ENCODE measurements around the gene FAAP24.
"Not testable (repeated sequence)": the region's sequence is repeated elsewhere in the genome, so short reads cannot be mapped to it uniquely, and the experiment has no call there.

The FAAP24 gene, protein sequence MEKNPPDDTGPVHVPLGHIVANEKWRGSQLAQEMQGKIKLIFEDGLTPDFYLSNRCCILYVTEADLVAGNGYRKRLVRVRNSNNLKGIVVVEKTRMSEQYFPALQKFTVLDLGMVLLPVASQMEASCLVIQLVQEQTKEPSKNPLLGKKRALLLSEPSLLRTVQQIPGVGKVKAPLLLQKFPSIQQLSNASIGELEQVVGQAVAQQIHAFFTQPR

DNA sequence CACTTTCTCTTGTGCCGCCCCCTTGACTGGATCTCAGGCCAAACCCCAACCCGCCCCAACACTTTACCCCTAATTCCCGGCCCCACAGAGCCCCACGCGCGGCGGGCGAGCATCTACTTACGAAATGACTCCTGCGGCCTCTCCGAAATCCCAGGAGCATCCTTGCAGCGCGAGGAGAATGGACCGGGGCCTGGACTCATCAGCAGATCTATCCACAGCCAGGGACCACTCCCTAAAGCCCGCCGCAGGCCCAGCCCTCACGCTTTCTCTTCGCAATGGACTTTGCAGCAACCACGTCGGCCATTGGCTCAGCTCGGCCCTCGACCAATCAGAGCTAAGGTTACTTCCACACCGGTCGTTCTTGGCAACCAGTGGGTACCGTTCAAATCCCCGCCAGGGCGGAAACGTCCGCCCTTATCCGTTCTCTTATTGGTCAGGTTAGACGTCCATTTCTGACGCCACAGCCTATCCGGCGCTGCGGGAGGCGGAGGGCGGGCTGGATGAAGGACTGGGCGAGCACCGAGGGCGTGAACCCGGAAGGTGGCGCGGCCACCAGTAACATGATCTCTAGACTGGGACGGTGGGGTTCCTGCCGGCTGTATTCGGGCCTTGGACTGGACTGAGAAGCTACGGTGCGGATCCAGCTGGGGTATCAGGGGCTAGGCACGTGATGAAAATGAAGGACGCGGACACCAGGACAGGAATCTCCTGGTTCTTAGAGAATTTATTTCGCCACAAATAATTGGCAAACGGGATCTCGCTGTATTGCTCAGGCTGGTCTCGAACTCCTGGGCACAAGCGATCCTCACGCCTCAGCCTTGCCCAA lies at the start of gene FAAP24, which contains the start of gene CEP89:
Gene FAAP24, plus strand, starts transcription at position 528 of the 826 bp plus-strand sequence. CDS start 955 bp downstream, outside the sequence.
Gene CEP89, minus strand, starts transcription at position 244 of the 826 bp plus-strand sequence. Its CDS starts 84 bp downstream, at position 160.
- DNase-seq (ENCODE audit: low spot score) = peak; percentile 100

DNA sequence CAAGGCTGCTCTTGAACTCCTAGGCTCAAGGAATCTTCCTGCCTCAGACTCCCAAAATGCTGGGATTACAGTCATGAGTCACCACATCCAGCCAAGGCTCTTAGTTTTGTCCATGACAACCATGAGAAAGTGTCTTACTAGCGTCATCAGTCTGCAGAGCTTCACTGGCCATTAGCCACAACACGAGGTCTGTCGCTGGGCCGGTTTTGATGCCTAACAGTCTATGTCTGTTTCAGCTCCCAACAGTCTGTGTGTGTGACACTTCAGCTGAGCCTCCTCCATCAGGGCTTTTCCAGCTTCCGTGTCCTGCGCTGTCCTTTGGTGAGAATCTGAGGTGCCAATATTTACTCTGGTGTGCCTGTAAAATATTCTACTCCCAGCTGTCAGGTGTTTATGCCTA lies 47.8 kb upstream of the FAAP24 start:
- DNase-seq (ENCODE audit: low spot score) = no peak

DNA sequence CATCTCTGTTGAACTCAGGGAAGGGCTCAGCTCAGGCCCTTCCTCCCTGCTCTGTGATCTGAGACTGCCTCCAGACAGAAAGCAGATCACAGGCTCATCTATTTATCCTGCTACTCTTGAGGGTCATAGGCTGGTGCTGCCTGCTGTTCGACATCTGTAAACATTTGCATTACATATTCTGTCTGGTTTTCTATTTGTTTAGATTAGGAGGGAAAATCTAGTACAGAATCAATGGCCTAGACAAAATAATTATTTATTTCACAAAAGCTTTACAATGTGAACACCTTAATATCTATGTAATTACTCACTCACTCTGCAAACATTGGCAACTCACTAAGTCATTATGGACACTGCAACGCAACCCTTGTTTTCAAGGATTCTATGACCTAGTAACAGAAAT lies 43.2 kb upstream of the FAAP24 start:
- no peak for DNase-seq (ENCODE audit: low spot score)

DNA sequence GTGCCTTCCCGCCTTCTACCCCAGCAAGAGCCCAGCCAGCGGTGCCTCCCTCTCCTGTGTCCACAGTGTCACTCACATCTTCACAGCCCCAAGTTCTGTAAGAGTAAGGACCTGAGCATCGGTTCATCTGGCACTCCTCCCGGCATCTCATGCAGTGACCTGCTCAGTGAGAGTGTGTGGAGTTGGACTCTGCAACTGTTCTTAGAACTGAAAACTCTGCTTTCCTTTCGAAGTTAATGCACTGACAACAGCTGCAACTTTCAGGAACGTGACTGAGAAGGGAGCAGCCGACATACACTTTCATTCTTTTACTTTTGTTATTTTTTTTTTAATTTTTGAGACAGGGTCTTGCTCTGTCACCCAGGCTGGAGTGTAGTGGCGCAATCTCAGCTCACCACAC lies 41.5 kb upstream of the FAAP24 start:
- DNase-seq (ENCODE audit: low spot score) = no peak

DNA sequence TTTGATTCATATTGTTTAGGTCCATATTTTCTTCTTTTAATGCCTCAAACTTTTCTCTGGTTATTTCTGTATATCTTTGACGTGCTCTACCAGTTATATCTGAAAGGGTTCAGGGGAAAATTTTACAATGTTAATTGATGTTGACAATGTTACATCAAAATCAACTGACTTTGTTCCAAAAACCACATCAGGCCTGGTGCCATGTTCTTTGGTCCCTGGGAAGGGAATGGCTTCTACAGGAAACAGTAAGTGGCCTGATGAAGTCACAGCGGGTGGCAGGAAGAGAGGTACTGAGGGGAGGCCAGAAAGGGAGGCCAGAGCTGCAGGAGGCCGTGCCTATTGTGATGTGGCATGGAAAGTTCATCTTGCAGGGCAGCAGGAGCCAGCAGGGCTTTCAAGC lies 38.5 kb upstream of the FAAP24 start:
- no peak for DNase-seq (ENCODE audit: low spot score)

DNA sequence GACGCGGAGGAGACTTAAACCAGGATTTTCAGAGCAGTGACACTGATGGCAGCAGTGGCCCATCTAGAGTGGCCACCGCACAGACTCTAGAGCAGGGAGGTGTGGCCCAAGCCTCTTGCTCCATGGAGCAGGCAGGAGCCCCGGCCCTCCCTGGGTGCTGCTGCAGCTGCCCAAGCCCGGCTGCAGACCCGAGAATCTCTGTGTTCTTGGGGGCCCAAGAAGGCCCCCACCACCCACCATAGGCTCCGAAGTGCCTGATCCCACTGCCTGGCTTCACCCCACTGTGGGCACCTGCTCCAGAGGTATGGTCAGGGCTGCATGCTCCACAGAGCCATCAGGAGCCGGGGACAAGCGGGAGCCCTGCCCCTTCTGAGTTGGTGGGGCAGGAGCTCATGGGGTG lies 36.4 kb upstream of the FAAP24 start:
- DNase-seq (ENCODE audit: low spot score) = no peak

DNA sequence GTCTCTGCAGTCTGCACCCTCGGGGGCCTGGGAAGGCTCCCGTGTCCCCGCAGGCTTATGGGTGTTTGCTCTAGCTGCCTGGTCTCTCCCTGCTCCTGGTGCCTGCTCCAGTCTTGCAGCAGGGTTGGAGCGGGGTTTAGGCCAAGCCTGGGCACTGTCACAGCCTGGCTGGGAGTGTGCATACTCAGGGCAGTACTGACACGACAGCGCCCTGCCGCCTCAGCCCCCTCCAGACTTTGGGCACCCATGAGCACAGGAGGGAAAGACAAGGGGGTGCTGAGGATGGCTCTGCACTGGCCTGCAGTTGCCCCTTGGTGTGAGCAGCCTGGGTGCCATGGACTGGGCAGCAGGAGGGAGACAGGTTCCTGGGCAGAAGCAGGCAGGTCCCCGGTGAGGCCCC lies 36.0 kb upstream of the FAAP24 start:
- DNase-seq (ENCODE audit: low spot score) = no peak

DNA sequence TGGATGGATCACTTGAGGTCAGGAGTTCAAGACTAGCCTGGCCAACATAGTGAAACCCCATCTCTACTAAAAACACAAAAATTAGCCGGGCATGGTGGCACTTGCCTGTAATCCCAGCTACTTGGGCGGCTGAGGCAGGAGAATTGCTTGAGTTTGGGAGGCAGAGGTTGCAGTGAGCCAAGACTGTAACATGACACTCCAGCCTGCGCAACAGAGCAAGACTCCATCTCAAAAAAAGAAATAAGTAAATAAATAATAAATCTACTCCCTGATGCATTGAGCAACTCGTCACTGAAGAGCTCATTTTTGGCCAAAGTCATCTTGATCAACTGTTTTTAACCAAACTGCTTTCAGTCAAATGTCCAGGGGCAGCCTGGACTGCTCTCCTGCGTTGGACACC lies 30.8 kb upstream of the FAAP24 start:
- not testable (repeated sequence) for DNase-seq (ENCODE audit: low spot score)

DNA sequence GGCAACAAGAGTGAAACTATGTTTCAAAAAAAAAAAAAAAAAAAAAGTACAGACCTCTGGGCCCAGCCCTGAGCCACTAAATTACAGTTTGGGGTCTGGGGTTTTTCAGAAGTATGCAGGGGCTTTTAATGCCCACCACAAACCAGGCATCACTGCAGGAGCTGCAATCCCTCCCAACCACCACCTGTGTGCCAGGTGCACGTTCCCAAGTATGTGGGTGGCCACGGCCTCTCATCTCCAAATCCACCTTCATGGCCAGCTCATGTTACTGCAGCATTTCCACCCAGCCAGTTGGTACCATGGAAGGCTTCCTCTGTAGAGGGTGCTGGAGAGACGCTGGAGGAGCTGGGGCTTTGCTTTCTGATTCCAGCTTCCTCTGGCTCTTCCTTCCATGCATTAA lies 26.8 kb upstream of the FAAP24 start:
- no peak for DNase-seq (ENCODE audit: low spot score)

DNA sequence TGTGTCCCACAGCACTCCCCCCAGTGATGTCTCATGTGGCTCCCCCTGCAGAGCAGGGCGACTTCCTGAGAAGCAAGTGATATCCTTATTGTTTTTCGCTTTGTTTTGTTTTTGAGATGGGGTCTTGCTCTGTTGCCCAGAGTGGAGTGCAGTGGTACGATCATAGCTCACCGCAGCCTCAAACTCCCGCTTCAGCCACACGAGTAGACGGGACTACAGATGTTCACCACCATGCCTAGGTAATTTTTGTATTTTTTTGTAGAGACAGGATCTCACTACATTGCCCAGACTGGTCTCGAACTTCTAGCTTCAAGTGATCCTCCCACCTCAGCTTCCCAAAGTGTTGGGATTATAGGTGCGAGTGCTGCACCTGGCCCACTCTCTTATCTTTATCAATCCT lies 5.3 kb upstream of the FAAP24 start:
- DNase-seq (ENCODE audit: low spot score) = no peak

DNA sequence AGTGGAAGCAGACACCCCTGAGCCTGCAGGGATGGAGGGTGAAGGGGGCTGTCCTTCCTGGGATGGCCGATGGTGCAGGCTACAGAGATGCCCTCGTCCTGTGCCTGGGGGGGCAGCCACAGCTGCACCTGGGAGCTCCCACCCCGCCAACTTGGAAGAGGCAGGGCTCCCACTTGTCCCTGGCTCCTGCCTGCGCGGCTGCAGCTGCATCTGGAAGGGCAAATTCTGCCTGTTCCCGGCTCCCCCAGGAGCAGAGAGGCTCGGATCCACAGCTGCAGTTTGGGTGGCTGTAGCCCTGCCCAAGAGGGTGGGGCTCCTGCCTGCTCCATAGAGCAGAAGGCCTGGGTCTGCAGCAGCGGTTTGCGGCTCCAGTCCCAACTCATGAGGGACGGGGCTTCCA lies 2.5 kb upstream of the FAAP24 start:
- no peak for DNase-seq (ENCODE audit: low spot score)

DNA sequence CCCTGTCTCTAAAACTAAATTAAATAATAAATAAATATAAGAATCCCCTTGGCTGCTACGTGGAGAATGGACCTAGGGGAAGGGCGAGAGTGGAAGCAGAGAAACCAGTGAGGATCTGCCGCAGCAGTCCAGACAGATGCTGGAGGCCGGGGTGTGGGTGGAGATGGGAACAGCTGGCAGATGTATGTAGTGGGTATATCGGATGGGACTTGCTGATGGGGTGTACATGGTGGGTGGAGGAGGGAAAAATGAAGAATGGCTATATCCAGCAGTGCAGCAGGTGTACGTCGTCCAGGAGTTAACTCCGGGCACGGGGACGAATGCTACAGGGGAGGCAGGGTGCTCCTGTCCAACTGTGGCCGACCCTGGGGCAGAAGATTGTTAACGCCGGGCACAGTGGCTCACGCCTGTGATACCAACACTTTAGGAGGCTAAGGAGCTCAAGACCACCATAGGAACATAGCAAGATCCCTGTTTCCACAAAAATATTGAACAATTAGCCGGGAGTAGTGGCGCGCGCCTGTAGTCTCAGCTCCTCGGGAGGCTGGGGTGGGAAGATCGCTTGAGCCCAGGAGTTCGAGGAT lies 938 bp upstream of the FAAP24 start:
- no peak for DNase-seq (ENCODE audit: low spot score)

DNA sequence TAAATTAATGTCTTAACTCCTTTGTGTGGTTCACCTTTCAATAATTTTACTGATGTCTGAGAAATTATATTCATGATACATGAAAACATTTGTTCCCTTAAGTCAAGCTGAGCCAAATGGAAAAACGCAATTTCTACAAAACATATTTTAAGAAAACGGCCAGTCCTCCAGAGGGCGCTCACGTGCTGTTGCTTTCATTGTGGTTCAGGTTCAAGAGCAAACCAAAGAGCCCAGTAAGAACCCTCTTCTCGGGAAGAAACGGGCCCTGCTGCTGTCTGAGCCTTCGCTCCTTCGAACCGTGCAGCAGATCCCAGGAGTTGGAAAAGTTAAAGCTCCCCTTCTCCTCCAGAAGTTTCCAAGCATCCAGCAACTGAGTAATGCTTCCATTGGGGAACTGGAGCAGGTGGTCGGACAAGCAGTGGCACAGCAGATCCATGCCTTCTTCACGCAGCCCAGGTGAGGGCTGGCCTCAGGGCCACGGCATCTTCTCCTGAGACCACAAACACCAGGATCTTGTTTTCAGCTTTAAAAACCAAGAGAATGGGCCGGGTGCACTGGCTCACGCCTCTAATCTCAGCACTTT lies 4.3 kb downstream of the FAAP24 start:
- DNase-seq (ENCODE audit: low spot score) = peak; percentile 57

DNA sequence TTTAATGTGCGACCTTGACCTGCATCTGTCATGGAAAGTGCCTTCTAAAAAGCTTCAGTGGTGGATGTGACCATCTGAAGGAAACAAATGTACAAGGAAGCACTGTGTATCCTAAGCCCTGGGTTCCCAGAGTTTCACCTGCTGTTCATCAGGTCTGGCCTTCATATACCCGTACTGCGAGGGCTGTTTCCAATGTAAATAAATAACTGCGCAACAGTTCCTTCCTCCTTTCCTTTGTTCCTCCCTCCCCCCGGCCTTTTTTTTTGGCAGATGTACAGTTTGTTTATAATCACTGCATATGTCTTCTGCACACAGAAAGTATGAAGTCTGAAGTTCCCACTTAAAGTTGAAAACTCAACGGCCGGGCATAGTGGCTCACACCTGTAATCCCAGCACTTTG lies 5.2 kb downstream of the FAAP24 start:
- no peak for DNase-seq (ENCODE audit: low spot score)

DNA sequence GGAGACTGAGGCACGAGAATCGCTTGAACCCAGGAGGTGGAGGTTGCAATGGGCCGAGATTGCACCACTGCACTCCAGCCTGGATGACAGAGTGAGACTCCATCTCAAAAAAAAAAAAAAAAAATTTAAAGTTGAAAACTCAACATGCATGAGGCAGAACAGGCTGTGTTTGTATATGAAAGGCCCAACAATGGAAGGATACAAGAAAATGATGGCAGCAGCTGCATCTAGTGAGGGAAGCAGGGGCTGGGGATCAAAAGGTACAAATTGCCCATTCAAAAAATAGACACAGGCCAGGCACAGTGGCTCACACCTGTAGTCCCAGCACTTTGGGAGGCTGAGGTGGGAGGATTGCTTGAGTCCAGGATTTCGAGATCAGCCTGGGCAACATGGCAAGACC lies 5.8 kb downstream of the FAAP24 start:
- DNase-seq (ENCODE audit: low spot score) = not testable (repeated sequence)

DNA sequence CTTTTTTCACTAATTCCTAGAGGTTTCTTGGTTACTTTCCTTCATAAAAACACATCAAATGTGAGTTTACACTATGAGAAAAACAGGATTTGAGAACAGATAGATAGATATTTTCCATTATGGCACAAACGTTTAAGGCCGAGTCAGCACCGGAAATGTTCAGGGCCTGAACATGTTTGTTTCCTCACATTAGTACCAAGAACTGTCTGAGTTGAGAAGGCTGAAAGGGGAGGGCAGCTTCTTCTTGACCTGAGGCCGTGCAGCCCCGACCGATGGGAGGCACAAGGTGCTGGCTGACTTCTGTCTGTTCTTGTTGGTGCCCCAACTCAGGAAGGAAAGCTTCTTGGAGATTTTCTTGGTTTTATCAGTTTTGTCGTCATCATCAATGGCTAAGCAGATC lies 7.8 kb downstream of the FAAP24 start:
- DNase-seq (ENCODE audit: low spot score) = not testable (repeated sequence)

DNA sequence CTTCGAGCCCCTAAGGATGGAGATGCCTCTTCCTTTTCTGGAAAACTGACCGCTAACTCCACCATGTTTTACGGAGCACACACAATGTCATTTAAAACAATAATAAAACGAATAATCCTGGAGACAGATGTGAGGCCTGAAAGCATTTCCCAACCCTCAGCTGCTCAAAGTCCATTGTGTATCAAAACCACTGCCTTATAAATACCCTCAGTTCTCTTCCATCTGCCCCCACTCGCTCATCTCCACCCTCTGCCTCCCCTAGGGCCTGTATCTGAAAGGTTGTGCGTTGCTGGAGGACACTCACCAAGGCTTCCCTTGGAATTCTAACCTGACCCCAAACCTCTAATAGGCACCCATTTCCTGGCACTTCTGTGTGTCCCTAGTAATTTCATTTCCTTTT lies 10.4 kb downstream of the FAAP24 start:
- not testable (repeated sequence) for DNase-seq (ENCODE audit: low spot score)

DNA sequence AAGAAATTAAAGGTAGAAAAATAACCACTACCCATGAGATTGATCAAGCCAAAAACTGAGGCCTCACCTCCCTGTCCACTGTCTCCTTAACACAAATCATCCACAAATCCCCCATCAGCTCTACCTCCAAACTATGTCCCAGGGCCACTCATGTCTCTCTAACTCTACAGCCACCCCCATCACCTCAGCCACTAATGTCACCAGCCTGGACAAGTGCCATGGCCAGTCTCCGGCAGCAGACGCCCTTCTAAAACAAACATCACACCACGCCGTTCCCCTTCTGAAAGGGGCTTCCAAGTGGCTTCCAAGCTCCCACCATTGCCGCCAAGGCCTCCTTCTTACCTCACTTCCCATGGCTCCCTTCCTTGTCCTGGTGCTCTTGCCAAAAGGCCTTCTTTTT lies 16.2 kb downstream of the FAAP24 start:
- DNase-seq (ENCODE audit: low spot score) = not testable (repeated sequence)

DNA sequence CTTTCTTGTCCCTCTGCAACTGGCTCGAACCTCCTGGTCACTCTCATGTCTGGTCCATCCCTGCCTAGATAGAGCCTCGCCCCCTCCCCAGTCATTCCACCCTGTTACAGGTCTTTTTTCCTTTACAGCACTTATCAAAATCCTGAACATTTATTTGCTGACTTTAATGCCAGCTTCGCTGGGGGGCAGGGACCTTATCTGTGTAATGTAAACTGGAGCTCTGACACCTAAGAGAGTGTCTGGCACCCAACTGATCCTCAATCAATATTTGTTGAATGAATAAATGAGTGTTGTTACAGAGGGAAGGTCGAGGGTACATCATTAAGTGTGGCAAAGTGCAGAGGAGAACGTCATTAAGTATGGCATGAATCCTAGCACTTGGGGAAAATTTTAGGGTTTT lies 16.7 kb downstream of the FAAP24 start:
- no peak for DNase-seq (ENCODE audit: low spot score)

DNA sequence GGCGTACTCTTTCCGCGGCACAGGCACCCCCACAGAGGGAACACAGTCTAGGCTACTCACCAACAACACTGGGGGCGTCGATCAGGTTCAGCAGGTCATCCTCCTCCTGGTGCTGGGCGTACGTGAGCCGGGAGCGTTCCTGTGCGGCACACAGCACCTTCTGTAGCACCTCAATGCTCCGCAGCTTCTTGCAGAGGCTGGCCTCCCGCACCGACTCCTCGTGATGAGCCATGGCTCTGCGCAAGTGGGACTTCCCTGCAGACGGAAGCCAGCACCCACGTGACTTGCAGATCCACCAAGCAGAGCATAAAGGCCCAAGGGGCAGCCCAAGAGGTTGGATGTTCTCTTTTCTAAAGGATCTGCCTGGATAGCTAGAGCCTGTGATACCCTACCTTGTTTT lies 23.9 kb downstream of the FAAP24 start:
- not testable (repeated sequence) for DNase-seq (ENCODE audit: low spot score)

DNA sequence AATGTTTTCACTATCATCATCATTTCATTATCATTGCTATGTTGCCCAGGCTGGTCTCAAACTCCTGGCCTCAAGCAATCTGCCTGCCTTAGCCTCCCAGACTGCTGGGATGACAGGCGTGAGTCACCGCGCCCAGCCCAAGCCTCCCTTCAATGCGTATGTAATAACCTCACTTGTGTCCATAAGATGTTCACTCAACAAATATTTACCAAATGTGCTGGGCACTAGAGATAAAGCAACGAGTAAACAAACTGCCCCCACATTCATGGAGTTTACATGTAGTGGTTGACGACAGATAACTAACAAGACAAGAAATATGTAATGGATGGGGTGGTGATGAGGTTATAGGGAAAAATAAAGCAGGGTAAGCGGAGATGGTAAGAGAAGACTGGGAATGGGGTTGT lies 25.0 kb downstream of the FAAP24 start:
- not testable (repeated sequence) for DNase-seq (ENCODE audit: low spot score)

DNA sequence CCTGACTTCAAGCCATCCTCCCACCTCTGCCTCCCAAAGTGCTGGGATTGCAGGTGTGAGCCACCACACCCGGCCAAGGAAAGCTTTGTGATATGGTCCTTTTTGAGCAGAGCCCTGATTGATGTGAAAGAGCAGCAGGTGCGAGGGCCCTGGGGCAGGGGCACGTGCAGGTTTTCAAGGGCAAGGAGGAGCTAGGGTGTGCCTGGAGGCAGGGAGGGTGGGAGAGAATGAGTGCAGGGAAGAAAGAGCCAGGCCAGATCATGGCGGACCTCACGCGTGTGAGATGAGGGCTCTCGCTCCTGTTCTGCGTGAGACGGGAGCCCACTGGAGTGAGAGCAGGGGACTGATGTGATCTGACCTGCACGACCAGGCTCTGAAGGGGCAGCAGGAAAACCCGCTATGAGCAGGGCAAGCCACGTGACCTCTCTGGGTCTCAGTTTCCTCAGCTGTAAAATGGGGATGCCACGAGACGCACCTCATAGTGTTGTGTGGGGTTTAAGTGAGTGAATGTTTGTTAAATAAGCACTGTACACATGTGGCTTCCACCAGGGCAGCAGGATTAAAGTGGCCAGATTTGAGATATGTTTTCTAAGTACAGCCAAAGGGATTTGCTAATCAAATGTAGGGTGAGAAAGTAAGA lies 25.8 kb downstream of the FAAP24 start:
- DNase-seq (ENCODE audit: low spot score) = no peak
